IMR-90 (cell line): ENCODE data around the gene AGAP1. TPM values are rescaled to one million over a fixed set of nuclear protein-coding genes. Genes with fewer than 3 reads are reported as not detected.

Experiments used
- ATAC-seq: fragments of 200-7000 bp; cut with Tn5 transposase; 2 replicates; pipeline ENCODE4 v1.9.1; 2020; ENCODE audit warnings: low read depth, mild to moderate bottlenecking, moderate library complexity
- BruUV-seq: library from RNA; stranded (reverse); fragments of 400-500 nt; replicated peaks from 2 replicates; lab custom pipeline; 2021; lab: Mats Ljungman, UMichigan
- CTCF ChIA-PET: fragments of 300-600 bp; formaldehyde crosslinking; extraction: SDS; loops from one replicate; lab custom pipeline; 2021; ENCODE audit warnings: antibody characterized with exemption; lab: Yijun Ruan, JAX
- POLR2A ChIA-PET: fragments of 300-600 bp; sonication (Branson Sonifier 250); formaldehyde crosslinking; loops from one replicate; lab custom pipeline; 2022; ENCODE audit warnings: antibody characterized with exemption; ENCODE audit not compliant: unreplicated experiment; lab: Charles Lee
- DNase-seq: peaks from one replicate; pipeline ENCODE4 v3.0.0; 2013
- H2AFZ ChIP-seq: replicated peaks from 2 replicates; pipeline ENCODE3; 2013; ENCODE audit warnings: low read length, mild to moderate bottlenecking; ENCODE audit not compliant: poor library complexity
- H2AK5ac ChIP-seq: 2 replicates; pipeline ENCODE4 v1.6.1; 2013; ENCODE audit warnings: low read depth, low read length, inconsistent platforms
- H2AK9ac ChIP-seq: replicated peaks from 2 replicates; pipeline ENCODE3; 2013; ENCODE audit warnings: mild to moderate bottlenecking, low read depth, low read length, moderate library complexity; ENCODE audit not compliant: poor library complexity
- H2BK120ac ChIP-seq: 2 replicates; pipeline ENCODE4 v1.6.1; 2013; ENCODE audit warnings: low read depth, low read length, inconsistent platforms
- H2BK15ac ChIP-seq: 3 replicates; pipeline ENCODE4 v1.6.1; 2013; ENCODE audit warnings: low read depth, low read length, inconsistent platforms
- H2BK20ac ChIP-seq: 2 replicates; pipeline ENCODE4 v1.6.1; 2013; ENCODE audit warnings: low read depth, mild to moderate bottlenecking, inconsistent platforms, low read length, moderate library complexity
- H2BK5ac ChIP-seq: 2 replicates; pipeline ENCODE4 v1.6.1; 2013; ENCODE audit warnings: mild to moderate bottlenecking, low read depth, low read length, inconsistent platforms; ENCODE audit not compliant: poor library complexity, severe bottlenecking
- H3K14ac ChIP-seq: replicated peaks from 2 replicates; pipeline ENCODE4 v1.6.1; 2013; ENCODE audit warnings: low read depth, low read length, inconsistent platforms
- H3K18ac ChIP-seq: 2 replicates; pipeline ENCODE4 v1.6.1; 2013; ENCODE audit warnings: low read depth, low read length, control low read depth
- H3K23ac ChIP-seq: 2 replicates; pipeline ENCODE4 v1.6.1; 2013; ENCODE audit warnings: low read depth, low read length, inconsistent platforms
- H3K27ac ChIP-seq: 2 replicates; pipeline ENCODE4 v1.5.1; 2013; ENCODE audit warnings: mild to moderate bottlenecking, control low read depth, low read length; ENCODE audit not compliant: insufficient read depth
- H3K27me3 ChIP-seq: 2 replicates; pipeline ENCODE4 v1.6.1; 2013; ENCODE audit warnings: low read length; ENCODE audit not compliant: control insufficient read depth, insufficient read depth
- H3K36me3 ChIP-seq: 2 replicates; pipeline ENCODE4 v1.6.1; 2013; ENCODE audit warnings: low read length, mixed read lengths; ENCODE audit not compliant: control insufficient read depth, insufficient read depth
- H3K4ac ChIP-seq: 2 replicates; pipeline ENCODE4 v1.6.1; 2013; ENCODE audit warnings: low read depth, low read length, inconsistent platforms
- H3K4me1 ChIP-seq: 2 replicates; pipeline ENCODE4 v1.6.1; 2013; ENCODE audit warnings: low read length, mixed read lengths; ENCODE audit not compliant: control insufficient read depth, insufficient read depth
- H3K4me2 ChIP-seq: 2 replicates; pipeline ENCODE4 v1.6.1; 2013; ENCODE audit warnings: low read depth, mild to moderate bottlenecking, control low read depth, low read length, moderate library complexity
- H3K4me3 ChIP-seq: 2 replicates; pipeline ENCODE4 v1.5.1; 2013; ENCODE audit warnings: low read depth, mild to moderate bottlenecking, control low read depth, low read length, moderate library complexity; ENCODE audit not compliant: insufficient read depth
- H3K56ac ChIP-seq: 2 replicates; pipeline ENCODE4 v1.6.1; 2013; ENCODE audit warnings: low read length, inconsistent platforms; ENCODE audit not compliant: insufficient read depth; ENCODE audit errors: extremely low read depth
- H3K79me1 ChIP-seq, 2 experiments: 2 replicates each; pipeline ENCODE4 v1.6.1; 2013; ENCODE audit warnings: low read length in 2 of 2, inconsistent platforms in 1 of 2, low read depth in 1 of 2
- H3K9ac ChIP-seq: 2 replicates; pipeline ENCODE4 v1.6.1; 2013; ENCODE audit warnings: low read depth, low read length, control low read depth
- H3K9me1 ChIP-seq: 2 replicates; pipeline ENCODE4 v1.6.1; 2013; ENCODE audit warnings: low read length, inconsistent platforms; ENCODE audit not compliant: insufficient read depth
- H3K9me3 ChIP-seq: 2 replicates; pipeline ENCODE4 v1.6.1; 2013; ENCODE audit warnings: low read length; ENCODE audit not compliant: control insufficient read depth, insufficient read depth
- H4K20me1 ChIP-seq: 2 replicates; pipeline ENCODE4 v1.6.1; 2013; ENCODE audit warnings: low read length, inconsistent platforms; ENCODE audit not compliant: insufficient read depth
- H4K5ac ChIP-seq: 2 replicates; pipeline ENCODE4 v1.6.1; 2013; ENCODE audit warnings: mild to moderate bottlenecking, low read depth, low read length, control low read depth
- H4K8ac ChIP-seq, 2 experiments: 2 replicates each; pipeline ENCODE4 v1.6.1; 2013; ENCODE audit warnings: low read depth in 2 of 2, low read length in 2 of 2, control low read depth in 1 of 2, inconsistent platforms in 1 of 2
- H4K91ac ChIP-seq: 2 replicates; pipeline ENCODE4 v1.6.1; 2013; ENCODE audit warnings: low read depth, low read length, inconsistent platforms; ENCODE audit not compliant: insufficient read depth
- CEBPB ChIP-seq: IDR thresholded peaks from 2 replicates; pipeline ENCODE4 v1.6.1; 2012; ENCODE audit warnings: low read depth, low read length, improper control_type of control experiment
- CHD1 ChIP-seq: IDR thresholded peaks from 2 replicates; pipeline ENCODE4 v1.6.1; 2012; ENCODE audit warnings: low read depth, low read length, improper control_type of control experiment
- ELK1 ChIP-seq: fragments of 150-350 bp; IDR thresholded peaks from 2 replicates; pipeline ENCODE4 v1.6.1; 2016; ENCODE audit warnings: low read depth, mild to moderate bottlenecking, low read length, moderate library complexity, borderline replicate concordance
- FOS ChIP-seq: fragments of 150-350 bp; IDR thresholded peaks from 2 replicates; pipeline ENCODE4 v1.6.1; 2016; ENCODE audit warnings: low read depth, low read length
- MAFK ChIP-seq: IDR thresholded peaks from 2 replicates; pipeline ENCODE4 v1.6.1; 2012; ENCODE audit warnings: low read depth, low read length, improper control_type of control experiment
- MAZ ChIP-seq: IDR thresholded peaks from 2 replicates; pipeline ENCODE4 v1.6.1; 2012; ENCODE audit warnings: low read depth, mild to moderate bottlenecking, low read length, improper control_type of control experiment, moderate library complexity, borderline replicate concordance
- MXI1 ChIP-seq: IDR thresholded peaks from 2 replicates; pipeline ENCODE4 v1.6.1; 2012; ENCODE audit warnings: low read depth, mild to moderate bottlenecking, low read length, moderate library complexity, borderline replicate concordance
- NFE2L2 ChIP-seq: fragments of 150-350 bp; IDR thresholded peaks from 2 replicates; pipeline ENCODE4 v1.6.1; 2016; ENCODE audit warnings: low read depth, mild to moderate bottlenecking, low read length
- POLR2A ChIP-seq: IDR thresholded peaks from 2 replicates; pipeline ENCODE4 v1.6.1; 2012; ENCODE audit warnings: mild to moderate bottlenecking, low read depth, low read length
- RAD21 ChIP-seq: IDR thresholded peaks from 2 replicates; pipeline ENCODE4 v1.6.1; 2012; ENCODE audit warnings: low read length, improper control_type of control experiment
- RFX5 ChIP-seq: IDR thresholded peaks from 2 replicates; pipeline ENCODE4 v1.8.0; 2012; ENCODE audit warnings: low read depth, mild to moderate bottlenecking, low read length, moderate library complexity
- SMC3 ChIP-seq: fragments of 150-350 bp; IDR thresholded peaks from 2 replicates; pipeline ENCODE4 v1.6.1; 2016; ENCODE audit warnings: low read depth, mild to moderate bottlenecking, antibody characterized with exemption, low read length, moderate library complexity
- WGBS, 2 experiments: methylation state at CpG; one replicate each; pipeline versions ENCODE4 v1.1.5 to v1.1.7; 2013; ENCODE audit warnings: missing lambda C conversion rate in 2 of 2; ENCODE audit not compliant: insufficient read length in 1 of 2; ENCODE audit errors: extremely low coverage in 2 of 2; 5-methylcytosine and 5-hydroxymethylcytosine counted together
- dilution Hi-C: fragments of 300-500 bp; cut with HindIII; formaldehyde crosslinking; loops from one replicate; pipeline ENCODE4 v1.14.3; 2018; ENCODE audit warnings: low sequenced_read_pairs; ENCODE audit not compliant: unreplicated experiment
- in situ Hi-C: fragments of 300-500 bp; cut with MboI; formaldehyde crosslinking; loops from 3 replicates; pipeline ENCODE4 v1.14.3; 2019; ENCODE audit warnings: low sequenced_read_pairs, inconsistent platforms, mixed read lengths
- intact Hi-C: fragments of 100-400 bp; cut with micrococcal nuclease; formaldehyde crosslinking; loops from 2 replicates; pipeline ENCODE4 v1.10.0; 2022
- polyA plus RNA-seq, 3 experiments: library from polyadenylated mRNA; depleted of rRNA; stranded (reverse); fragments of >200 nt; gene quantifications; 2 replicates each; pipeline ENCODE4 v1.2.3, GENCODE V29; 2012; ENCODE audit warnings: low replicate concordance in 1 of 3
- total RNA-seq: library from RNA; depleted of rRNA; stranded (reverse); fragments of >200 nt; gene quantifications from 2 replicates; pipeline ENCODE4 v1.2.3, GENCODE V29; 2012

Gene AGAP1
- total and polyA plus RNA-seq, 2 of the 4 experiments (the other 2 are of a cell fraction): 15.1 to 16.4 TPM

- dilution Hi-C loops: no loop called here
Observed at GRCh38 chr2:236049981-236050380, 556.1 kb downstream of the AGAP1 start.

More at GRCh38 chr2:236049981-236050380, 556.1 kb downstream of the AGAP1 start:
- no peak overlapping the region for H2BK20ac ChIP-seq
- H2AFZ ChIP-seq: no peak overlapping the region
- H4K8ac ChIP-seq: no peak overlapping the region
- H2BK120ac ChIP-seq: no peak overlapping the region
- DNase-seq (no peak), ATAC-seq (no peak)
- no peaks in the 10 kb centered on the region for H3K9me1 ChIP-seq
- H4K91ac ChIP-seq: no peak overlapping the region
- H2AK5ac ChIP-seq: no peak overlapping the region
- in situ Hi-C loops: no loop called here
- H2BK5ac ChIP-seq: no peak overlapping the region
- H3K36me3 ChIP-seq: peaks cover 10% of the 10 kb centered on the region
- H3K4me3 ChIP-seq: no peak overlapping the region
- ChIA-PET CTCF (no interaction called here), POLR2A (no interaction called here)
- H3K23ac ChIP-seq: no peak overlapping the region
- H3K27me3 ChIP-seq: no peaks in the 10 kb centered on the region
- TF ChIP-seq FOS (no peak), CHD1 (no peak), NFE2L2 (no peak), RFX5 (no peak), CEBPB (no peak), SMC3 (no peak), POLR2A (no peak), ELK1 (no peak), MXI1 (no peak), MAFK (no peak), RAD21 (no peak), MAZ (no peak)
- H3K9me3 ChIP-seq: no peaks in the 10 kb centered on the region
- H3K14ac ChIP-seq: no peak overlapping the region
- H2AK9ac ChIP-seq: no peak overlapping the region
- H3K18ac ChIP-seq: no peak overlapping the region
- no peak overlapping the region for H2BK15ac ChIP-seq
- BruUV-seq: no TSS peak
- H4K5ac ChIP-seq: no peak overlapping the region
- H3K79me1 ChIP-seq: no peaks in the 10 kb centered on the region
- intact Hi-C loops: no loop called here
- no peak overlapping the region for H3K27ac ChIP-seq
- 100% methylated on average over 2 of the region's 8 CpGs; no CpG with 5 or more reads in 1 of the 2 experiments for WGBS, 2 experiments
- no peak overlapping the region for H3K9ac ChIP-seq
- no peak overlapping the region for H3K4me2 ChIP-seq
- no peaks in the 10 kb centered on the region for H3K4me1 ChIP-seq
- no peaks in the 10 kb centered on the region for H4K20me1 ChIP-seq
- H3K56ac ChIP-seq: no peak overlapping the region
- no peak overlapping the region for H3K4ac ChIP-seq
